Upper lobe of right lung (tissue), 1 donor: ENCODE data around the gene NUP35. TPM values are rescaled to one million over a fixed set of nuclear protein-coding genes. Genes with fewer than 3 reads are reported as not detected.

Experiments
- ATAC-seq: fragments of 200-7000 bp; cut with Tn5 transposase; one replicate; pipeline ENCODE4 v1.9.1; 2020; ENCODE audit warnings: mild to moderate bottlenecking, moderate library complexity
- DNase-seq: peaks from one replicate; pipeline ENCODE4 v3.0.0-alpha.2; 2020
- H3K27ac ChIP-seq: fragments of 200-600 bp; one replicate; pipeline ENCODE4 v1.8.0; 2022
- H3K27me3 ChIP-seq: fragments of 200-600 bp; one replicate; pipeline ENCODE4 v1.8.0; 2022; ENCODE audit warnings: mild to moderate bottlenecking
- H3K36me3 ChIP-seq: fragments of 200-600 bp; one replicate; pipeline ENCODE4 v1.8.0; 2022
- H3K4me1 ChIP-seq: fragments of 200-600 bp; one replicate; pipeline ENCODE4 v1.8.0; 2022
- H3K4me3 ChIP-seq: fragments of 200-600 bp; one replicate; pipeline ENCODE4 v1.8.0; 2022; ENCODE audit warnings: mild to moderate bottlenecking
- H3K9me3 ChIP-seq: fragments of 200-600 bp; one replicate; pipeline ENCODE4 v1.8.0; 2022
- intact Hi-C: fragments of 100-400 bp; cut with DNase I; formaldehyde crosslinking; loops from one replicate; pipeline ENCODE4 v1.11.0; 2022
- total RNA-seq: library from RNA; stranded (reverse); fragmentation: NEBNext Ultra II Directional; extraction: Animal tissue kit (Norgen Biotek cat#: 25700); gene quantifications from one replicate; pipeline ENCODE4 v1.2.1, GENCODE V29; 2021
- TF ChIP-seq, protein P1 (sequence below): fragments of 200-600 bp; IDR thresholded peaks from one replicate; pipeline ENCODE4 v1.8.0; 2022; ENCODE audit warnings: antibody characterized with exemption
- donor health status: DM: no; HTN: yes; CAD: no; lungs with severe emphysema.

NUP35 gene
- total RNA-seq, 1 donor from 2014 or later = 18.2 TPM

DNA sequence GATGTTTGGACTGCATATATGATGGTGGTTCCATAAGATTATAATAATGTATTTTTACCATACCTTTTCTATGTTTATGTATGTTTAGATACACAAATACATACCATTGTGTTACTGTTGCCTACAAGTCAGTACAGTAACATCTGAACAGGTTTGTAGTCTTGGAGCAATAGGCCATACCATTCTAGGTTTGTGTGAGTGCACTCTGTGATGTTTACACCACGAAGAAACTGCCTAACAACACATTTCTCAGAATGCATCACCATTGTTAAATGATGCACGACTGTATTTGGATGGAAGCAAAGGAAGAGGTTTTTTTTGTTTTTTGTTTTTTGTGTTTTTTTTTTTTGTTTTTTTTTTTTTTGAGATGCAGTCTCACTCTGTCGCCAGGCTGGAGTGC lies 36.2 kb upstream of the NUP35 start:
- Histone ChIP-seq H3K27me3 (no peaks in the 10 kb centered on the region), H3K9me3 (no peaks in the 10 kb centered on the region), H3K36me3 (no peaks in the 10 kb centered on the region), H3K27ac (no peak overlapping the region), H3K4me1 (no peaks in the 10 kb centered on the region), H3K4me3 (no peak overlapping the region)
- TF ChIP-seq, protein P1, sequence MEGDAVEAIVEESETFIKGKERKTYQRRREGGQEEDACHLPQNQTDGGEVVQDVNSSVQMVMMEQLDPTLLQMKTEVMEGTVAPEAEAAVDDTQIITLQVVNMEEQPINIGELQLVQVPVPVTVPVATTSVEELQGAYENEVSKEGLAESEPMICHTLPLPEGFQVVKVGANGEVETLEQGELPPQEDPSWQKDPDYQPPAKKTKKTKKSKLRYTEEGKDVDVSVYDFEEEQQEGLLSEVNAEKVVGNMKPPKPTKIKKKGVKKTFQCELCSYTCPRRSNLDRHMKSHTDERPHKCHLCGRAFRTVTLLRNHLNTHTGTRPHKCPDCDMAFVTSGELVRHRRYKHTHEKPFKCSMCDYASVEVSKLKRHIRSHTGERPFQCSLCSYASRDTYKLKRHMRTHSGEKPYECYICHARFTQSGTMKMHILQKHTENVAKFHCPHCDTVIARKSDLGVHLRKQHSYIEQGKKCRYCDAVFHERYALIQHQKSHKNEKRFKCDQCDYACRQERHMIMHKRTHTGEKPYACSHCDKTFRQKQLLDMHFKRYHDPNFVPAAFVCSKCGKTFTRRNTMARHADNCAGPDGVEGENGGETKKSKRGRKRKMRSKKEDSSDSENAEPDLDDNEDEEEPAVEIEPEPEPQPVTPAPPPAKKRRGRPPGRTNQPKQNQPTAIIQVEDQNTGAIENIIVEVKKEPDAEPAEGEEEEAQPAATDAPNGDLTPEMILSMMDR = no peak
- ATAC-seq = no peak
- DNase-seq = no peak
- intact Hi-C loops = no loop called here

- ATAC-seq = no peak
- no peak overlapping the region for H3K27ac ChIP-seq
Measured at GRCh38 chr2:183089192-183089851, 34.9 kb upstream of the NUP35 start.

DNA sequence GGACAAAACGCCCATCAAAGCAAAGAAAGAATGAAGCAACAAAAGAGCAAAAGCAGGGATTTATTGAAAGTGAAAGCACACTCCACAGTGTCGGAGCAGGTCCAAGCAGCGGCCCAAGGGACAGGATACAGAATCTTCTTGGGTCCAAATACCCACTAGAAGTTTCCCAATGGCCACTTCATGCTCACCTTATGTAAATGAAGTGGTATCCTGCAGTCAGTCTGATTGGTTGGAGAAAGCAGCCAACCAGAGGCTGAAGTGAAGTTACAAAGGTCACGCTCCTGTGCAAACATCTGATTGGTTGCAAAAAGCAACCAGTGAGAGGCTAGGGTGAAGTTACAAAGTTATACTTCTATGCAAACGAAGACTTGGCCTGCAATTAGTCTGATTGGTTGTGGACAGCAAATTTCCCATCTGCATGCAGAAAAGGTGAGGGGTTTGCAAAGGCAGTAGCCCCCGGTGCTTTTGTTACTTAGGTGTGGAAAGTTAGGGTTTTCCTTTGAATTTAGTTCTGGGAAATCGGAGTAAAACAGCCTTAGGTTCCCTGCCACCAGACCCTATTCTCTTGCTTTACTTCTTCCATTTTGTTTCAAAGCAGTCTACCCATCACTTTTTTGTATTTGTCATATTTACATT lies 32.8 kb upstream of the NUP35 start:
- Histone ChIP-seq H3K36me3 (no peaks in the 10 kb centered on the region), H3K27ac (no peak overlapping the region), H3K4me1 (no peaks in the 10 kb centered on the region), H3K9me3 (no peaks in the 10 kb centered on the region), H3K27me3 (no peaks in the 10 kb centered on the region), H3K4me3 (no peak overlapping the region)
- DNase-seq (no peak), ATAC-seq (no peak)
- intact Hi-C loops = no loop called here
- TF ChIP-seq, protein P1 = no peak

More at GRCh38 chr2:183089192-183089851, 34.9 kb upstream of the NUP35 start:
- Histone ChIP-seq H3K9me3 (no peaks in the 10 kb centered on the region), H3K4me1 (no peaks in the 10 kb centered on the region), H3K27me3 (no peaks in the 10 kb centered on the region), H3K4me3 (no peak overlapping the region), H3K36me3 (no peaks in the 10 kb centered on the region)
- intact Hi-C loops = no loop called here
- no peak for DNase-seq
- TF ChIP-seq, protein P1 = no peak

DNA sequence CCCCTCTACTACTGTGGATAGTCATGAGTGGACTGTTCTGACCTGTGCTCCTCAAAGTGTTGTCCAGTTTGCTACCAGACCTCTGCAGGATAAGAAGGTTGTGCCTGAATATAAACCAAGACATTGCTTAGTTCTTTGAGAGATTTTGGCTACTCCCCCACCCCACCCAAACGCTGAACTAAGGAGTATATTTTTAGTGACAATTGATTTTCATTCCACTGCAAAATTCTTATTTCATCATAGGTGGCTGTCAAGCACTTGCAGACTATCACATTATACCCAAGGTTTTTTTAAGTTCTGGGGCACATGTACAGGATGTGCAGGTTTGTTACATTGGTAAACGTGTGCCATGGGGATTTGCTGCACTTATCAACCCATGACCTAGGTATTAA lies 32.3 kb upstream of the NUP35 start:
- no peak overlapping the region for H3K4me3 ChIP-seq
- H3K36me3 ChIP-seq = no peaks in the 10 kb centered on the region
- no peaks in the 10 kb centered on the region for H3K27me3 ChIP-seq
- intact Hi-C loops = no loop called here
- TF ChIP-seq, protein P1 = no peak
- ATAC-seq (no peak), DNase-seq (no peak)
- H3K9me3 ChIP-seq = no peaks in the 10 kb centered on the region
- H3K4me1 ChIP-seq = no peaks in the 10 kb centered on the region
- no peak overlapping the region for H3K27ac ChIP-seq

GRCh38 chr2:183093857-183094657 lies 30.2 kb upstream of the NUP35 start:
- ATAC-seq = no peak
- Histone ChIP-seq H3K9me3 (no peaks in the 10 kb centered on the region), H3K4me1 (no peaks in the 10 kb centered on the region), H3K36me3 (no peaks in the 10 kb centered on the region), H3K27me3 (no peaks in the 10 kb centered on the region), H3K4me3 (no peak overlapping the region), H3K27ac (no peak overlapping the region)
- DNase-seq = no peak
- intact Hi-C loops = no loop called here
- TF ChIP-seq, protein P1 = no peak
